GM18520 (cell line): ENCODE results near the gene ICA1L.

Experiments
- ATAC-seq: cut with Tn5 transposase; IDR thresholded peaks from one replicate; pipeline ENCODE4 v1.9.1; 2021; ENCODE audit not compliant: unreplicated experiment

The ICA1L gene

DNA sequence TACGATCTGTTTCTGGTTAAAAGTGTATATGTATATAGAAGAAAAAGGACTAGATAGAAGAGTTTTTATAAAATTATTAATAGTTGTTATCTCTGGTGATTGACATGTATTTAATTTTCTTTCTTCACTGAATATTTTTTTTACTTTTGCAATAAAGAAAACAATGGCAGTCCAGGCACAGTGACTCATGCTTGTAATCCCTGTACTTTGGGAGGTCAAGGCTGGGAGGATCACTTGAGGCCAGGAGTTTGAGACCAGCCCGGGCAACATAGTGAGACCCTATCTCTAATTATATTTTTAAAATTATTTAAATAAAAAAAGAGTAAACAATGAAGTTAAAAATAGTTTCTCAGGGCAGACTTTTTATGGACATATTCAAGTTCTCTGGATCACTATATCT lies 122.1 kb downstream of the ICA1L start:
- no peak for ATAC-seq

- no peak for ATAC-seq
These were observed 128.0 kb downstream of the ICA1L start for GRCh38 chr2:202743613-202744012.

GRCh38 chr2:202736826-202737225 lies 134.7 kb downstream of the ICA1L start:
- ATAC-seq = no peak

DNA sequence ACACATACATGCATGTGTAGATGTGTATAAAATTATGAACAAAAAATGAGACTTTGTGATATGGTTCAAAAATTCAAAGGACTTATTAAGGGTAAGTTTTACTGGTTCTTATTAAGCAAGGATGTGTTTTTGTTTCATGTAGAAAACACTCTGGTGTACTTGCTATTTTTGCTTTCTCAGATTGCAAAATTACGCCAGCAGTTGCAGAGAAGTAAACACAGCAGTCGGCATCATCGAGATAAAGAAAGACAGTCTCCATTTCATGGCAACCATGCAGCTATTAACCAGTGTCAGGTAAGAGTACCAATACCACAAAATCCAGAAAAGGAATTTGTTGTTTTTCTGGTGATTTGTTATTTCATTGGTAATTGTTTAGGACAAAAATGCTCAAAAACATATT lies 145.5 kb downstream of the ICA1L start:
- no peak for ATAC-seq

- no peak for ATAC-seq
These were observed 147.8 kb downstream of the ICA1L start for GRCh38 chr2:202723746-202724145.
